IMR-90 (cell line): ENCODE results near the gene USPL1. TPM values are rescaled to one million over a fixed set of nuclear protein-coding genes. Genes with fewer than 3 reads are reported as not detected.

ENCODE experiments used
- ATAC-seq: fragments of 200-7000 bp; cut with Tn5 transposase; 2 replicates; pipeline ENCODE4 v1.9.1; 2020; ENCODE audit warnings: low read depth, mild to moderate bottlenecking, moderate library complexity
- BruUV-seq: library from RNA; stranded (reverse); fragments of 400-500 nt; replicated peaks from 2 replicates; lab custom pipeline; 2021; lab: Mats Ljungman, UMichigan
- CTCF ChIA-PET: fragments of 300-600 bp; formaldehyde crosslinking; extraction: SDS; loops from one replicate; lab custom pipeline; 2021; ENCODE audit warnings: antibody characterized with exemption; lab: Yijun Ruan, JAX
- POLR2A ChIA-PET: fragments of 300-600 bp; sonication (Branson Sonifier 250); formaldehyde crosslinking; loops from one replicate; lab custom pipeline; 2022; ENCODE audit warnings: antibody characterized with exemption; ENCODE audit not compliant: unreplicated experiment; lab: Charles Lee
- DNase-seq: peaks from one replicate; pipeline ENCODE4 v3.0.0; 2013
- H2AFZ ChIP-seq: replicated peaks from 2 replicates; pipeline ENCODE3; 2013; ENCODE audit warnings: low read length, mild to moderate bottlenecking; ENCODE audit not compliant: poor library complexity
- H2AK5ac ChIP-seq: 2 replicates; pipeline ENCODE4 v1.6.1; 2013; ENCODE audit warnings: low read depth, low read length, inconsistent platforms
- H2AK9ac ChIP-seq: replicated peaks from 2 replicates; pipeline ENCODE3; 2013; ENCODE audit warnings: mild to moderate bottlenecking, low read depth, low read length, moderate library complexity; ENCODE audit not compliant: poor library complexity
- H2BK120ac ChIP-seq: 2 replicates; pipeline ENCODE4 v1.6.1; 2013; ENCODE audit warnings: low read depth, low read length, inconsistent platforms
- H2BK15ac ChIP-seq: 3 replicates; pipeline ENCODE4 v1.6.1; 2013; ENCODE audit warnings: low read depth, low read length, inconsistent platforms
- H2BK20ac ChIP-seq: 2 replicates; pipeline ENCODE4 v1.6.1; 2013; ENCODE audit warnings: low read depth, mild to moderate bottlenecking, inconsistent platforms, low read length, moderate library complexity
- H2BK5ac ChIP-seq: 2 replicates; pipeline ENCODE4 v1.6.1; 2013; ENCODE audit warnings: mild to moderate bottlenecking, low read depth, low read length, inconsistent platforms; ENCODE audit not compliant: poor library complexity, severe bottlenecking
- H3K14ac ChIP-seq: replicated peaks from 2 replicates; pipeline ENCODE4 v1.6.1; 2013; ENCODE audit warnings: low read depth, low read length, inconsistent platforms
- H3K18ac ChIP-seq: 2 replicates; pipeline ENCODE4 v1.6.1; 2013; ENCODE audit warnings: low read depth, low read length, control low read depth
- H3K23ac ChIP-seq: 2 replicates; pipeline ENCODE4 v1.6.1; 2013; ENCODE audit warnings: low read depth, low read length, inconsistent platforms
- H3K27ac ChIP-seq: 2 replicates; pipeline ENCODE4 v1.5.1; 2013; ENCODE audit warnings: mild to moderate bottlenecking, control low read depth, low read length; ENCODE audit not compliant: insufficient read depth
- H3K27me3 ChIP-seq: 2 replicates; pipeline ENCODE4 v1.6.1; 2013; ENCODE audit warnings: low read length; ENCODE audit not compliant: control insufficient read depth, insufficient read depth
- H3K36me3 ChIP-seq: 2 replicates; pipeline ENCODE4 v1.6.1; 2013; ENCODE audit warnings: low read length, mixed read lengths; ENCODE audit not compliant: control insufficient read depth, insufficient read depth
- H3K4ac ChIP-seq: 2 replicates; pipeline ENCODE4 v1.6.1; 2013; ENCODE audit warnings: low read depth, low read length, inconsistent platforms
- H3K4me1 ChIP-seq: 2 replicates; pipeline ENCODE4 v1.6.1; 2013; ENCODE audit warnings: low read length, mixed read lengths; ENCODE audit not compliant: control insufficient read depth, insufficient read depth
- H3K4me2 ChIP-seq: 2 replicates; pipeline ENCODE4 v1.6.1; 2013; ENCODE audit warnings: low read depth, mild to moderate bottlenecking, control low read depth, low read length, moderate library complexity
- H3K4me3 ChIP-seq: 2 replicates; pipeline ENCODE4 v1.5.1; 2013; ENCODE audit warnings: low read depth, mild to moderate bottlenecking, control low read depth, low read length, moderate library complexity; ENCODE audit not compliant: insufficient read depth
- H3K56ac ChIP-seq: 2 replicates; pipeline ENCODE4 v1.6.1; 2013; ENCODE audit warnings: low read length, inconsistent platforms; ENCODE audit not compliant: insufficient read depth; ENCODE audit errors: extremely low read depth
- H3K79me1 ChIP-seq, 2 experiments: 2 replicates each; pipeline ENCODE4 v1.6.1; 2013; ENCODE audit warnings: low read length in 2 of 2, inconsistent platforms in 1 of 2, low read depth in 1 of 2
- H3K9ac ChIP-seq: 2 replicates; pipeline ENCODE4 v1.6.1; 2013; ENCODE audit warnings: low read depth, low read length, control low read depth
- H3K9me1 ChIP-seq: 2 replicates; pipeline ENCODE4 v1.6.1; 2013; ENCODE audit warnings: low read length, inconsistent platforms; ENCODE audit not compliant: insufficient read depth
- H3K9me3 ChIP-seq: 2 replicates; pipeline ENCODE4 v1.6.1; 2013; ENCODE audit warnings: low read length; ENCODE audit not compliant: control insufficient read depth, insufficient read depth
- H4K20me1 ChIP-seq: 2 replicates; pipeline ENCODE4 v1.6.1; 2013; ENCODE audit warnings: low read length, inconsistent platforms; ENCODE audit not compliant: insufficient read depth
- H4K5ac ChIP-seq: 2 replicates; pipeline ENCODE4 v1.6.1; 2013; ENCODE audit warnings: mild to moderate bottlenecking, low read depth, low read length, control low read depth
- H4K8ac ChIP-seq, 2 experiments: 2 replicates each; pipeline ENCODE4 v1.6.1; 2013; ENCODE audit warnings: low read depth in 2 of 2, low read length in 2 of 2, control low read depth in 1 of 2, inconsistent platforms in 1 of 2
- H4K91ac ChIP-seq: 2 replicates; pipeline ENCODE4 v1.6.1; 2013; ENCODE audit warnings: low read depth, low read length, inconsistent platforms; ENCODE audit not compliant: insufficient read depth
- BHLHE40 ChIP-seq: fragments of 150-350 bp; IDR thresholded peaks from 2 replicates; pipeline ENCODE4 v1.6.1; 2016; ENCODE audit warnings: mild to moderate bottlenecking, low read depth, low read length
- CHD1 ChIP-seq: IDR thresholded peaks from 2 replicates; pipeline ENCODE4 v1.6.1; 2012; ENCODE audit warnings: low read depth, low read length, improper control_type of control experiment
- FOS ChIP-seq: fragments of 150-350 bp; IDR thresholded peaks from 2 replicates; pipeline ENCODE4 v1.6.1; 2016; ENCODE audit warnings: low read depth, low read length
- RCOR1 ChIP-seq: IDR thresholded peaks from 2 replicates; pipeline ENCODE4 v1.6.1; 2012; ENCODE audit warnings: mild to moderate bottlenecking, low read length, improper control_type of control experiment; ENCODE audit not compliant: insufficient replicate concordance
- RFX5 ChIP-seq: IDR thresholded peaks from 2 replicates; pipeline ENCODE4 v1.8.0; 2012; ENCODE audit warnings: low read depth, mild to moderate bottlenecking, low read length, moderate library complexity
- SMC3 ChIP-seq: fragments of 150-350 bp; IDR thresholded peaks from 2 replicates; pipeline ENCODE4 v1.6.1; 2016; ENCODE audit warnings: low read depth, mild to moderate bottlenecking, antibody characterized with exemption, low read length, moderate library complexity
- WGBS, 2 experiments: methylation state at CpG; one replicate each; pipeline versions ENCODE4 v1.1.5 to v1.1.7; 2013; ENCODE audit warnings: missing lambda C conversion rate in 2 of 2; ENCODE audit not compliant: insufficient read length in 1 of 2; ENCODE audit errors: extremely low coverage in 2 of 2; 5-methylcytosine and 5-hydroxymethylcytosine counted together
- dilution Hi-C: fragments of 300-500 bp; cut with HindIII; formaldehyde crosslinking; loops from one replicate; pipeline ENCODE4 v1.14.3; 2018; ENCODE audit warnings: low sequenced_read_pairs; ENCODE audit not compliant: unreplicated experiment
- in situ Hi-C: fragments of 300-500 bp; cut with MboI; formaldehyde crosslinking; loops from 3 replicates; pipeline ENCODE4 v1.14.3; 2019; ENCODE audit warnings: low sequenced_read_pairs, inconsistent platforms, mixed read lengths
- intact Hi-C: fragments of 100-400 bp; cut with micrococcal nuclease; formaldehyde crosslinking; loops from 2 replicates; pipeline ENCODE4 v1.10.0; 2022
- polyA plus RNA-seq, 3 experiments: library from polyadenylated mRNA; depleted of rRNA; stranded (reverse); fragments of >200 nt; gene quantifications; 2 replicates each; pipeline ENCODE4 v1.2.3, GENCODE V29; 2012; ENCODE audit warnings: low replicate concordance in 1 of 3
- total RNA-seq: library from RNA; depleted of rRNA; stranded (reverse); fragments of >200 nt; gene quantifications from 2 replicates; pipeline ENCODE4 v1.2.3, GENCODE V29; 2012
- TF ChIP-seq, protein P1 (sequence below): conservative IDR thresholded peaks from 2 replicates; pipeline ENCODE4 v1.5.1; 2012; ENCODE audit warnings: mild to moderate bottlenecking, low read depth, low read length, improper control_type of control experiment

USPL1 gene
- total and polyA plus RNA-seq, 2 of the 4 experiments (the other 2 are of a cell fraction), result 12.1 to 15.4 TPM

DNA sequence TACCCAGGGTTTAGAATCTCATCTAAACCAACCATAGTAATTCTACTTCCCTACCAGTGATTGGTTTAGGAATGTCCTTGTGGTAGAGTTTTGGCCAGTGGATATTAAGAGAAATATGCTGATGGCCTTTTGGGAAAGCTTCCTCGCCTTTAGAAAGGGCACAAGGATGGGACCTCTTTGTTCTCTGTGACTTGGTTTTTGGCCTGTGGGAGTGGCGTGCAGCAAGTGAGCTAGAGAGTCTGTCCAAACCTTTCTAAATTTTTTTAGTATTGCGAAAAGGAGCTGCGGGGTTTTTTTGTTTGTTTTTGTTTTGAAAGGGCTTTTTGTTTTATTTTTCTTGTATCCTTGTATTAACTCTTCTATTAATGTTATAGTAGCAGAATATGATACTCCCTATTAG, 20.6 kb downstream of the USPL1 start:
- Histone ChIP-seq H3K36me3 (peaks cover 22% of the 10 kb centered on the region), H2AK9ac (no peak overlapping the region), H2BK120ac (no peak overlapping the region), H3K4me3 (no peak overlapping the region), H4K8ac (no peak overlapping the region), H3K9me3 (no peaks in the 10 kb centered on the region), H3K9me1 (peaks cover 11% of the 10 kb centered on the region; the same call in 1 of the 2 replicates), H3K27me3 (no peaks in the 10 kb centered on the region), H2BK20ac (no peak overlapping the region), H4K20me1 (peaks cover 17% of the 10 kb centered on the region), H3K4me1 (no peaks in the 10 kb centered on the region; the same call in 1 of the 2 replicates), H3K9ac (no peak overlapping the region), H2BK5ac (no peak overlapping the region), H3K23ac (0 out of 2 replicates have a peak overlapping the region, but pooled peaks have one; percentile 59), H3K56ac (no peak overlapping the region), H2AFZ (no peak overlapping the region), H4K5ac (no peak overlapping the region), H2BK15ac (no peak overlapping the region), H3K14ac (no peak overlapping the region), H3K4ac (no peak overlapping the region), H4K91ac (no peak overlapping the region), H3K18ac (no peak overlapping the region), H3K79me1 (peaks cover 38 to 51% of the 10 kb centered on the region in 2 experiments), H2AK5ac (no peak overlapping the region), H3K4me2 (no peak overlapping the region), H3K27ac (no peak overlapping the region)
- TF ChIP-seq BHLHE40 (no peak), SMC3 (no peak), RFX5 (no peak), RCOR1 (no peak), CHD1 (no peak), FOS (no peak)
- TF ChIP-seq, protein P1, sequence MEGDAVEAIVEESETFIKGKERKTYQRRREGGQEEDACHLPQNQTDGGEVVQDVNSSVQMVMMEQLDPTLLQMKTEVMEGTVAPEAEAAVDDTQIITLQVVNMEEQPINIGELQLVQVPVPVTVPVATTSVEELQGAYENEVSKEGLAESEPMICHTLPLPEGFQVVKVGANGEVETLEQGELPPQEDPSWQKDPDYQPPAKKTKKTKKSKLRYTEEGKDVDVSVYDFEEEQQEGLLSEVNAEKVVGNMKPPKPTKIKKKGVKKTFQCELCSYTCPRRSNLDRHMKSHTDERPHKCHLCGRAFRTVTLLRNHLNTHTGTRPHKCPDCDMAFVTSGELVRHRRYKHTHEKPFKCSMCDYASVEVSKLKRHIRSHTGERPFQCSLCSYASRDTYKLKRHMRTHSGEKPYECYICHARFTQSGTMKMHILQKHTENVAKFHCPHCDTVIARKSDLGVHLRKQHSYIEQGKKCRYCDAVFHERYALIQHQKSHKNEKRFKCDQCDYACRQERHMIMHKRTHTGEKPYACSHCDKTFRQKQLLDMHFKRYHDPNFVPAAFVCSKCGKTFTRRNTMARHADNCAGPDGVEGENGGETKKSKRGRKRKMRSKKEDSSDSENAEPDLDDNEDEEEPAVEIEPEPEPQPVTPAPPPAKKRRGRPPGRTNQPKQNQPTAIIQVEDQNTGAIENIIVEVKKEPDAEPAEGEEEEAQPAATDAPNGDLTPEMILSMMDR, result no peak
- no peak for DNase-seq
- in situ Hi-C loops (loop anchor here (25.0 kb wide), 1 partner anchor 399 kb away; no protein-coding TSS in a partner anchor), dilution Hi-C loops (no loop called here), intact Hi-C loops (no loop called here)
- no peak for ATAC-seq
- POLR2A ChIA-PET, result interaction anchor here (0.6 kb wide), 1 partner anchor 65 kb away, joined by 4 read pairs; no protein-coding TSS in a partner anchor
- WGBS, 2 experiments, result no CpG with 5 or more reads among the region's 4 CpGs
- CTCF ChIA-PET, result no interaction called here
- BruUV-seq, result no TSS peak
